Measurements from ENCODE around the gene BDH1. TPM values are rescaled to one million over a fixed set of nuclear protein-coding genes. Genes with fewer than 3 reads are reported as not detected.
"Not testable (repeated sequence)": the region's sequence is repeated elsewhere in the genome, so short reads cannot be mapped to it uniquely, and the experiment has no call there.

Gene BDH1
- total RNA-seq, 1 donor from 2014 or later = 1.5 TPM

- DNase-seq (ENCODE audit: low read depth) = no peak
- Histone ChIP-seq H3K4me3 (ENCODE audit: insufficient read depth, low read depth, low read length) (no peak overlapping the region), H4K20me1 (ENCODE audit: insufficient read depth, low read length) (no peaks in the 10 kb centered on the region), H3K27ac (ENCODE audit: low read depth, low read length) (no peak overlapping the region), H2AFZ (ENCODE audit: low read depth, low read length) (no peak overlapping the region), H3K4me1 (ENCODE audit: insufficient read depth, low read length) (no peaks in the 10 kb centered on the region), H3K9ac (ENCODE audit: low read length) (no peak overlapping the region), H3K4me2 (ENCODE audit: low read length) (no peak overlapping the region), H3K27me3 (ENCODE audit: insufficient read depth, low read length) (no peaks in the 10 kb centered on the region), H3K79me2 (ENCODE audit: insufficient read depth, low read length) (no peaks in the 10 kb centered on the region), H3K36me3 (ENCODE audit: insufficient read depth, low read length) (no peaks in the 10 kb centered on the region), H3K9me3 (ENCODE audit: insufficient read depth, low read depth, low read length) (no peaks in the 10 kb centered on the region)
- Mint-ChIP-seq H3K4me3 (ENCODE audit: unreplicated experiment) (no peak overlapping the region), H3K4me1 (ENCODE audit: low read depth, unreplicated experiment) (no peaks in the 10 kb centered on the region), H3K27me3 (ENCODE audit: low read depth, unreplicated experiment) (peaks cover 3% of the 10 kb centered on the region), H3K36me3 (ENCODE audit: low read depth, unreplicated experiment) (peaks cover 5% of the 10 kb centered on the region), H3K9me3 (ENCODE audit: unreplicated experiment) (peaks cover 20% of the 10 kb centered on the region), H3K27ac (ENCODE audit: unreplicated experiment) (peak overlapping the region; percentile 43)
- TF ChIP-seq EZH2 (IDR thresholded peaks at IDR 0.05; ENCODE audit: insufficient read depth, low read length) = no peak
- TF ChIP-seq, protein P1, sequence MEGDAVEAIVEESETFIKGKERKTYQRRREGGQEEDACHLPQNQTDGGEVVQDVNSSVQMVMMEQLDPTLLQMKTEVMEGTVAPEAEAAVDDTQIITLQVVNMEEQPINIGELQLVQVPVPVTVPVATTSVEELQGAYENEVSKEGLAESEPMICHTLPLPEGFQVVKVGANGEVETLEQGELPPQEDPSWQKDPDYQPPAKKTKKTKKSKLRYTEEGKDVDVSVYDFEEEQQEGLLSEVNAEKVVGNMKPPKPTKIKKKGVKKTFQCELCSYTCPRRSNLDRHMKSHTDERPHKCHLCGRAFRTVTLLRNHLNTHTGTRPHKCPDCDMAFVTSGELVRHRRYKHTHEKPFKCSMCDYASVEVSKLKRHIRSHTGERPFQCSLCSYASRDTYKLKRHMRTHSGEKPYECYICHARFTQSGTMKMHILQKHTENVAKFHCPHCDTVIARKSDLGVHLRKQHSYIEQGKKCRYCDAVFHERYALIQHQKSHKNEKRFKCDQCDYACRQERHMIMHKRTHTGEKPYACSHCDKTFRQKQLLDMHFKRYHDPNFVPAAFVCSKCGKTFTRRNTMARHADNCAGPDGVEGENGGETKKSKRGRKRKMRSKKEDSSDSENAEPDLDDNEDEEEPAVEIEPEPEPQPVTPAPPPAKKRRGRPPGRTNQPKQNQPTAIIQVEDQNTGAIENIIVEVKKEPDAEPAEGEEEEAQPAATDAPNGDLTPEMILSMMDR (IDR thresholded peaks at IDR 0.05; ENCODE audit: insufficient read depth, low read depth, low read length) = no peak
- no peak for FAIRE-seq
Observed at GRCh38 chr3:197567904-197568681, 12.3 kb upstream of the BDH1 start.

- not testable (repeated sequence) for H3K27ac Mint-ChIP-seq (ENCODE audit: unreplicated experiment); H3K36me3 Mint-ChIP-seq (ENCODE audit: low read depth, unreplicated experiment); H3K9ac ChIP-seq (ENCODE audit: low read length); H3K4me3 ChIP-seq (ENCODE audit: insufficient read depth, low read depth, low read length); H3K27ac ChIP-seq (ENCODE audit: low read depth, low read length); H3K79me2 ChIP-seq (ENCODE audit: insufficient read depth, low read length); H3K36me3 ChIP-seq (ENCODE audit: insufficient read depth, low read length); DNase-seq (ENCODE audit: low read depth); H3K9me3 ChIP-seq (ENCODE audit: insufficient read depth, low read depth, low read length); H3K4me1 Mint-ChIP-seq (ENCODE audit: low read depth, unreplicated experiment); H4K20me1 ChIP-seq (ENCODE audit: insufficient read depth, low read length); H3K27me3 Mint-ChIP-seq (ENCODE audit: low read depth, unreplicated experiment); H3K27me3 ChIP-seq (ENCODE audit: insufficient read depth, low read length); H2AFZ ChIP-seq (ENCODE audit: low read depth, low read length); H3K4me1 ChIP-seq (ENCODE audit: insufficient read depth, low read length); H3K4me2 ChIP-seq (ENCODE audit: low read length); H3K4me3 Mint-ChIP-seq (ENCODE audit: unreplicated experiment); FAIRE-seq
- H3K9me3 Mint-ChIP-seq (ENCODE audit: unreplicated experiment) = peaks cover 19% of the 10 kb centered on the region
Observed at GRCh38 chr3:197566155-197566554, 10.4 kb upstream of the BDH1 start.

GRCh38 chr3:197564097-197564843, 8.5 kb upstream of the BDH1 start:
- TF ChIP-seq, protein P1 (IDR thresholded peaks at IDR 0.05; ENCODE audit: insufficient read depth, low read depth, low read length) = no peak
- no peak for TF ChIP-seq EZH2 (IDR thresholded peaks at IDR 0.05; ENCODE audit: insufficient read depth, low read length)
- H2AFZ ChIP-seq (ENCODE audit: low read depth, low read length) = no peak overlapping the region
- Mint-ChIP-seq H3K4me3 (ENCODE audit: unreplicated experiment) (no peak overlapping the region), H3K27ac (ENCODE audit: unreplicated experiment) (no peak overlapping the region), H3K36me3 (ENCODE audit: low read depth, unreplicated experiment) (peaks cover 2% of the 10 kb centered on the region), H3K9me3 (ENCODE audit: unreplicated experiment) (peaks cover 20% of the 10 kb centered on the region), H3K4me1 (ENCODE audit: low read depth, unreplicated experiment) (no peaks in the 10 kb centered on the region), H3K27me3 (ENCODE audit: low read depth, unreplicated experiment) (peaks cover 17% of the 10 kb centered on the region)
- H3K4me3 ChIP-seq (ENCODE audit: insufficient read depth, low read depth, low read length) = no peak overlapping the region
- H3K79me2 ChIP-seq (ENCODE audit: insufficient read depth, low read length) = no peaks in the 10 kb centered on the region
- H3K9me3 ChIP-seq (ENCODE audit: insufficient read depth, low read depth, low read length) = no peaks in the 10 kb centered on the region
- no peaks in the 10 kb centered on the region for H4K20me1 ChIP-seq (ENCODE audit: insufficient read depth, low read length)
- H3K27ac ChIP-seq (ENCODE audit: low read depth, low read length) = no peak overlapping the region
- DNase-seq (ENCODE audit: low read depth) (peak; percentile 2), FAIRE-seq (no peak)
- no peaks in the 10 kb centered on the region for H3K4me1 ChIP-seq (ENCODE audit: insufficient read depth, low read length)
- H3K36me3 ChIP-seq (ENCODE audit: insufficient read depth, low read length) = no peaks in the 10 kb centered on the region
- no peaks in the 10 kb centered on the region for H3K27me3 ChIP-seq (ENCODE audit: insufficient read depth, low read length)
- H3K9ac ChIP-seq (ENCODE audit: low read length) = no peak overlapping the region
- H3K4me2 ChIP-seq (ENCODE audit: low read length) = no peak overlapping the region

All from astrocyte (in vitro differentiated cells and primary cell).